ENCODE measurements around the gene IFT20. TPM values are rescaled to one million over a fixed set of nuclear protein-coding genes. Genes with fewer than 3 reads are reported as not detected.

IFT20 gene
- total RNA-seq, 1 experiment from 2014 or later: 21.0 TPM

- peak overlapping the region; percentile 97 for H3K4me2 ChIP-seq (ENCODE audit: insufficient read depth, insufficient read length, low read length)
- no peaks in the 10 kb centered on the region; the same call in 1 of the 2 replicates for H3K27me3 Mint-ChIP-seq (ENCODE audit: low read depth)
These were observed 14.8 kb downstream of the IFT20 start for GRCh38 chr17:28320215-28321061.

More at GRCh38 chr17:28320215-28321061, 14.8 kb downstream of the IFT20 start:
- Histone ChIP-seq H3T11ph (ENCODE audit: low read length) (no peak overlapping the region), H4K91ac (ENCODE audit: insufficient read length, low read depth, low read length) (no peak overlapping the region), H3K79me2 (ENCODE audit: insufficient read depth, low read length) (peaks cover 53% of the 10 kb centered on the region), H2BK120ac (ENCODE audit: low read depth, low read length, poor library complexity, severe bottlenecking) (no peak overlapping the region), H3K9ac (ENCODE audit: extremely low read depth, insufficient read length, low read length) (peak overlapping the region; percentile 89), H3K27me3 (ENCODE audit: insufficient read depth, low read length) (no peaks in the 10 kb centered on the region), H3K4ac (ENCODE audit: low read depth, low read length) (no peak overlapping the region), H3K23me2 (ENCODE audit: insufficient read length, low read depth, low read length, poor library complexity, severe bottlenecking) (peaks cover 28% of the 10 kb centered on the region), H2BK15ac (ENCODE audit: low read depth, low read length) (no peak overlapping the region), H2BK12ac (ENCODE audit: insufficient read length, low read depth, low read length) (no peak overlapping the region), H3K4me1 (ENCODE audit: insufficient read depth, low read length) (peaks cover 6% of the 10 kb centered on the region), H3K14ac (ENCODE audit: insufficient read depth, low read length) (no peak overlapping the region), H4K8ac (replicated peaks; ENCODE audit: insufficient read length, low read depth, low read length) (no peak overlapping the region), H3K9me3 (ENCODE audit: control insufficient read depth, low read depth, low read length) (no peaks in the 10 kb centered on the region), H3K79me1 (ENCODE audit: insufficient read depth, low read depth, low read length, poor library complexity, severe bottlenecking) (peaks cover 9% of the 10 kb centered on the region), H4K5ac (ENCODE audit: insufficient read length, low read depth, low read length) (no peak overlapping the region), H3K56ac (ENCODE audit: insufficient read length, low read depth, low read length) (no peak overlapping the region), H3K27ac (ENCODE audit: insufficient read length, low read depth, low read length) (no peak overlapping the region), H2BK20ac (ENCODE audit: low read depth, low read length, poor library complexity, severe bottlenecking) (no peak overlapping the region), H3K18ac (ENCODE audit: insufficient read length, low read depth, low read length) (no peak overlapping the region), H2AFZ (ENCODE audit: low read length) (no peak overlapping the region), H3K23ac (ENCODE audit: insufficient read length, low read depth, low read length) (no peak overlapping the region), H2BK5ac (ENCODE audit: insufficient read length, low read length) (no peak overlapping the region), H2AK5ac (ENCODE audit: insufficient read length, low read length) (no peak overlapping the region), H4K20me1 (ENCODE audit: control insufficient read depth, insufficient read depth, insufficient read length) (peaks cover 3% of the 10 kb centered on the region)
- WGBS (ENCODE audit: extremely low coverage, insufficient read length, low lambda C conversion rate): no CpG with 5 or more reads among the region's 8 CpGs
- Mint-ChIP-seq H3K9me3 (no peaks in the 10 kb centered on the region; a peak in 1 of 5 replicates), H3K4me1 (peaks cover 48% of the 10 kb centered on the region in 2 experiments), H3K4me3 (peak overlapping the region; percentile 96), H3K27ac (peak overlapping the region; percentile 39 to 99 (median 48); a peak in 4 of 7 replicates), H3K36me3 (ENCODE audit: insufficient read depth in 1 of 3, low read depth in 3 of 3) (peaks cover 16 to 26% (median 23%) of the 10 kb centered on the region in 3 experiments; a peak in 6 of 7 replicates)
- no peak for TF ChIP-seq CTCF (conservative IDR thresholded peaks at IDR 0.05)
- DNase-seq: no peak
